ENCODE measurements around the gene MRPL49. TPM values are rescaled to one million over a fixed set of nuclear protein-coding genes. Genes with fewer than 3 reads are reported as not detected.

MRPL49 gene
- total RNA-seq, 1 experiment from 2014 or later = 76.9 TPM

- no TSS peak for BruUV-seq (replicated peaks)
- TF ChIP-seq CTCF (IDR thresholded peaks at IDR 0.05; ENCODE audit: unreplicated experiment) = no peak
- Mint-ChIP-seq H3K27ac (ENCODE audit: low read depth, unreplicated experiment) (no peak overlapping the region), H3K9me3 (ENCODE audit: unreplicated experiment) (no peaks in the 10 kb centered on the region), H3K4me1 (ENCODE audit: insufficient read depth, unreplicated experiment) (peaks cover 11% of the 10 kb centered on the region), H3K27me3 (ENCODE audit: insufficient read depth, unreplicated experiment) (no peaks in the 10 kb centered on the region), H3K36me3 (ENCODE audit: insufficient read depth, unreplicated experiment) (peaks cover 67% of the 10 kb centered on the region), H3K4me3 (ENCODE audit: unreplicated experiment) (no peak overlapping the region)
- POLR2A ChIA-PET = interaction anchor here (1.1 to 8.8 kb wide), 5 partner anchors 8 to 93 kb away, joined by 3 to 138 read pairs (median 10); partner anchors contain the start of genes CAPN1, SNX15, SYVN1 and TM7SF2
- intact Hi-C loops (cut with micrococcal nuclease) = loop anchor here (10.0 kb wide), 1 partner anchor 205 kb away; the partner anchor contains the start of gene ATG2A
- CTCF ChIA-PET = interaction anchor here (0.8 to 1.6 kb wide), 3 partner anchors 106 to 335 kb away, joined by 3 to 5 read pairs (median 4); partner anchors contain the start of gene ARL2
- no peak for DNase-seq (ENCODE audit: unreplicated experiment)
Measured at GRCh38 chr11:65119670-65119995, 2.5 kb upstream of the MRPL49 start.

- intact Hi-C loops (cut with micrococcal nuclease) = no loop called here
- Mint-ChIP-seq H3K4me1 (ENCODE audit: insufficient read depth, unreplicated experiment) (peaks cover 11% of the 10 kb centered on the region), H3K36me3 (ENCODE audit: insufficient read depth, unreplicated experiment) (peaks cover 66% of the 10 kb centered on the region), H3K9me3 (ENCODE audit: unreplicated experiment) (no peaks in the 10 kb centered on the region), H3K27me3 (ENCODE audit: insufficient read depth, unreplicated experiment) (no peaks in the 10 kb centered on the region), H3K4me3 (ENCODE audit: unreplicated experiment) (peak overlapping the region; percentile 99), H3K27ac (ENCODE audit: low read depth, unreplicated experiment) (peak overlapping the region; percentile 98)
- no TSS peak for BruUV-seq (replicated peaks)
- POLR2A ChIA-PET = interaction anchor here (0.6 to 8.8 kb wide), 16 partner anchors 9 to 432 kb away, joined by 3 to 138 read pairs (median 5); partner anchors contain the start of genes CAPN1, POLA2, SYVN1 and TM7SF2
- no peak for TF ChIP-seq CTCF (IDR thresholded peaks at IDR 0.05; ENCODE audit: unreplicated experiment)
- CTCF ChIA-PET = interaction anchor here (0.8 to 2.8 kb wide), 6 partner anchors 9 to 432 kb away, joined by 3 to 19 read pairs (median 3); partner anchors contain the start of genes CAPN1, SNX15 and TM7SF2
- DNase-seq (ENCODE audit: unreplicated experiment) = no peak
Measured at GRCh38 chr11:65120831-65121230, 1.3 kb upstream of the MRPL49 start.

GRCh38 chr11:65121447-65121864, 665 bp upstream of the MRPL49 start:
- peak overlapping the region; percentile 98 for H3K27ac Mint-ChIP-seq (ENCODE audit: low read depth, unreplicated experiment)
- peaks cover 11% of the 10 kb centered on the region for H3K4me1 Mint-ChIP-seq (ENCODE audit: insufficient read depth, unreplicated experiment)
- no peaks in the 10 kb centered on the region for H3K9me3 Mint-ChIP-seq (ENCODE audit: unreplicated experiment)
- ChIA-PET POLR2A (interaction anchor here (0.6 to 8.8 kb wide), 40 partner anchors 10 to 881 kb away, joined by 3 to 138 read pairs (median 4); partner anchors contain the start of genes ARL2, ATG2A, BANF1 and CAPN1), CTCF (interaction anchor here (0.6 to 2.8 kb wide), 10 partner anchors 9 to 433 kb away, joined by 3 to 19 read pairs (median 4); partner anchors contain the start of genes CAPN1, SAC3D1, SNX15 and TM7SF2)
- BruUV-seq (replicated peaks) = TSS peak; percentile 65
- no peak for DNase-seq (ENCODE audit: unreplicated experiment)
- intact Hi-C loops (cut with micrococcal nuclease) = no loop called here
- TF ChIP-seq CTCF (IDR thresholded peaks at IDR 0.05; ENCODE audit: unreplicated experiment) = no peak
- H3K36me3 Mint-ChIP-seq (ENCODE audit: insufficient read depth, unreplicated experiment) = peaks cover 66% of the 10 kb centered on the region
- H3K27me3 Mint-ChIP-seq (ENCODE audit: insufficient read depth, unreplicated experiment) = no peaks in the 10 kb centered on the region
- peak overlapping the region; percentile 99 for H3K4me3 Mint-ChIP-seq (ENCODE audit: unreplicated experiment)

GRCh38 chr11:65124480-65125196, 2.5 kb downstream of the MRPL49 start:
- DNase-seq (ENCODE audit: unreplicated experiment) = no peak
- no peaks in the 10 kb centered on the region for H3K9me3 Mint-ChIP-seq (ENCODE audit: unreplicated experiment)
- H3K36me3 Mint-ChIP-seq (ENCODE audit: insufficient read depth, unreplicated experiment) = peaks cover 65% of the 10 kb centered on the region
- no peaks in the 10 kb centered on the region for H3K27me3 Mint-ChIP-seq (ENCODE audit: insufficient read depth, unreplicated experiment)
- peaks cover 6% of the 10 kb centered on the region for H3K4me1 Mint-ChIP-seq (ENCODE audit: insufficient read depth, unreplicated experiment)
- intact Hi-C loops (cut with micrococcal nuclease) = no loop called here
- no peak overlapping the region for H3K4me3 Mint-ChIP-seq (ENCODE audit: unreplicated experiment)
- ChIA-PET POLR2A (interaction anchor here (0.6 to 8.8 kb wide), 5 partner anchors 9 to 1220 kb away, joined by 3 to 138 read pairs (median 4); partner anchors contain the start of genes CAPN1, POLA2 and SYVN1), CTCF (interaction anchor here (1.0 to 1.1 kb wide), 2 partner anchors 58 to 129 kb away, joined by 3 to 4 read pairs; no protein-coding TSS in a partner anchor)
- no TSS peak for BruUV-seq (replicated peaks)
- peak overlapping the region; percentile 67 for H3K27ac Mint-ChIP-seq (ENCODE audit: low read depth, unreplicated experiment)
- no peak for TF ChIP-seq CTCF (IDR thresholded peaks at IDR 0.05; ENCODE audit: unreplicated experiment)

All from MCF 10A (cell line).